K562 (cell line): ENCODE results near the gene TNF. TPM values are rescaled to one million over a fixed set of nuclear protein-coding genes. Genes with fewer than 3 reads are reported as not detected.

ENCODE experiments used
- ATAC-seq: fragments of 200-7000 bp; cut with Tn5 transposase; 3 replicates; pipeline ENCODE4 v1.9.1; 2020; ENCODE audit warnings: moderate library complexity
- BruUV-seq: library from RNA; stranded (reverse); fragments of 400-500 nt; replicated peaks from 2 replicates; lab custom pipeline; 2021; lab: Mats Ljungman, UMichigan
- CTCF ChIA-PET: fragments of 300-600 bp; formaldehyde crosslinking; extraction: SDS; loops from one replicate; lab custom pipeline; 2021; ENCODE audit warnings: low intra/inter-chr PET ratio; lab: Yijun Ruan, JAX
- POLR2A ChIA-PET: fragments of 300-600, 350-650 bp; sonication (Branson Sonifier 250); formaldehyde crosslinking; extraction: SDS; loops from one replicate; lab custom pipeline; 2021; ENCODE audit warnings: antibody characterized with exemption, inconsistent platforms; lab: Yijun Ruan, JAX
- DNase-seq, 4 experiments: peaks; one replicate each; pipeline versions ENCODE4 v3.0.0 to v3.0.0-alpha.2; 2011 to 2018; ENCODE audit warnings: low spot score in 3 of 4, mixed read lengths in 3 of 4; ENCODE audit errors: extremely low read depth in 1 of 4
- FAIRE-seq: peaks from 2 replicates; lab custom pipeline; 2011; peaks lifted over from hg19 to GRCh38; lab: Jason Lieb, UNC
- H2AFZ ChIP-seq: 2 replicates; pipeline ENCODE4 v1.6.0; 2011; ENCODE audit warnings: low read depth, low read length, control low read depth, inconsistent platforms
- H3K27ac ChIP-seq: fragments of 200-600 bp; 3 replicates; pipeline ENCODE4 v1.8.0; 2011; ENCODE audit warnings: low read depth, mild to moderate bottlenecking, control low read depth, inconsistent platforms, low read length, moderate library complexity, mixed read lengths; ENCODE audit errors: extremely low read depth
- H3K27me3 ChIP-seq, 2 experiments: fragments of 300-600 bp in 1 of 2; 2 replicates in 1 of 2; 3 replicates in 1 of 2; pipeline versions ENCODE4 v1.6.0 to v1.8.0; 2011; ENCODE audit warnings: inconsistent platforms in 2 of 2, low read length in 2 of 2, mild to moderate bottlenecking in 1 of 2, mixed read lengths in 1 of 2, moderate library complexity in 1 of 2; ENCODE audit not compliant: control insufficient read depth in 2 of 2, insufficient read depth in 2 of 2
- H3K36me3 ChIP-seq: fragments of 300-600 bp; 3 replicates; pipeline ENCODE4 v1.8.0; 2011; ENCODE audit warnings: mild to moderate bottlenecking, low read length, inconsistent platforms; ENCODE audit not compliant: control insufficient read depth, insufficient read depth
- H3K4me1 ChIP-seq, 2 experiments: fragments of 200-600 bp in 1 of 2; replicated peaks in 1 of 2; 2 replicates in 1 of 2; 3 replicates in 1 of 2; pipeline versions ENCODE4 v1.5.1 to v1.8.0; 2011; ENCODE audit warnings: inconsistent platforms in 2 of 2, low read length in 2 of 2, mild to moderate bottlenecking in 1 of 2, mixed read lengths in 1 of 2, moderate library complexity in 1 of 2; ENCODE audit not compliant: control insufficient read depth in 2 of 2, insufficient read depth in 2 of 2
- H3K4me2 ChIP-seq: 2 replicates; pipeline ENCODE4 v1.6.1; 2011; ENCODE audit warnings: low read length, control low read depth, inconsistent platforms, mixed read lengths; ENCODE audit not compliant: insufficient read depth
- H3K4me3 ChIP-seq: fragments of 200-600 bp; sonication (generic), shearing (Covaris generic); 2 replicates; pipeline ENCODE4 v1.5.1; 2016; ENCODE audit warnings: control low read depth, inconsistent platforms
- H3K79me2 ChIP-seq: fragments of 200-600 bp; 3 replicates; pipeline ENCODE4 v1.8.0; 2011; ENCODE audit warnings: low read length, inconsistent platforms; ENCODE audit not compliant: control insufficient read depth, insufficient read depth
- H3K9ac ChIP-seq, 2 experiments: 2 replicates each; pipeline versions ENCODE4 v1.6.0 to v1.6.1; 2011; ENCODE audit warnings: low read depth in 2 of 2, low read length in 2 of 2, control low read depth in 1 of 2, inconsistent platforms in 1 of 2, mild to moderate bottlenecking in 1 of 2, mixed read lengths in 1 of 2; ENCODE audit not compliant: insufficient read depth in 1 of 2
- H3K9me1 ChIP-seq: one replicate; pipeline ENCODE4 v1.6.0; 2011; ENCODE audit warnings: inconsistent platforms, mild to moderate bottlenecking, low read length, moderate library complexity; ENCODE audit not compliant: control insufficient read depth, insufficient read depth
- H3K9me3 ChIP-seq: replicated peaks from 2 replicates; pipeline ENCODE4 v1.5.1; 2011; ENCODE audit warnings: low read depth, low read length, inconsistent platforms; ENCODE audit not compliant: control insufficient read depth, insufficient read depth
- H4K20me1 ChIP-seq: replicated peaks from 2 replicates; pipeline ENCODE4 v1.6.1; 2011; ENCODE audit warnings: low read length, inconsistent platforms, mixed read lengths; ENCODE audit not compliant: control insufficient read depth, insufficient read depth
- CTBP1 ChIP-seq: fragments of 450-650 bp; IDR thresholded peaks from 2 replicates; pipeline ENCODE4 v1.6.1; 2016; ENCODE audit warnings: borderline replicate concordance
- NRF1 ChIP-seq, 2 experiments: fragments of 450-650 bp; IDR thresholded peaks in 1 of 2; conservative IDR thresholded peaks in 1 of 2; 2 replicates each; pipeline ENCODE4 v1.6.1; 2014; ENCODE audit warnings: mild to moderate bottlenecking in 2 of 2
- RAD21 ChIP-seq, 2 experiments: fragments of 250-450 bp in 1 of 2; fragments of 450-650 bp in 1 of 2; sonication (Bioruptor Pico) in 1 of 2; formaldehyde crosslinking in 1 of 2; IDR thresholded peaks in 1 of 2; conservative IDR thresholded peaks in 1 of 2; 2 replicates each; pipeline versions ENCODE4 v1.4.0 to v1.8.0; 2020 to 2022; ENCODE audit warnings: mild to moderate bottlenecking in 2 of 2, moderate library complexity in 1 of 2
- SP2 ChIP-seq: IDR thresholded peaks from 2 replicates; pipeline ENCODE4 v1.6.1; 2011; ENCODE audit warnings: mild to moderate bottlenecking, low read depth, low read length, moderate library complexity; ENCODE audit not compliant: poor library complexity, severe bottlenecking; ENCODE audit errors: extremely low read depth
- XRCC5 ChIP-seq: fragments of 200-400 bp; formaldehyde crosslinking; IDR thresholded peaks from 2 replicates; pipeline ENCODE4 v1.6.1; 2017; ENCODE audit warnings: low read depth, mild to moderate bottlenecking, low read length
- ZEB2 ChIP-seq: fragments of 450-650 bp; IDR thresholded peaks from 2 replicates; pipeline ENCODE4 v1.6.1; 2016
- WGBS: fragments of 100-300 bp; shearing (Covaris generic); methylation state at CpG from one replicate; pipeline ENCODE4 v1.1.6; 2016; ENCODE audit warnings: low coverage, mixed read lengths; ENCODE audit not compliant: insufficient coverage; ENCODE audit errors: missing lambda C conversion rate; 5-methylcytosine and 5-hydroxymethylcytosine counted together
- in situ Hi-C: fragments of 300-500 bp; cut with MboI; formaldehyde crosslinking; loops from 4 replicates; pipeline ENCODE4 v1.15.0; 2018; ENCODE audit warnings: inconsistent platforms, mixed read lengths
- intact Hi-C: fragments of 100-400 bp; cut with micrococcal nuclease; formaldehyde crosslinking; loops from 2 replicates; pipeline ENCODE4 v1.14.2; 2022
- polyA plus RNA-seq, 8 experiments: library from polyadenylated mRNA; depleted of rRNA in 4 of 8; stranded (reverse) in 5 of 8; unstranded in 3 of 8; fragments of >200 nt; fragmentation: Nextera tagmentation in 2 of 8; fragmentation: Illumina TruSeq in 1 of 8; extraction: Ambion mirVana in 2 of 8; extraction: Trizol in 1 of 8; gene quantifications; 2 replicates each; pipeline versions ENCODE4 v1.2.1 to v1.2.3, GENCODE V29; 2011 to 2014; ENCODE audit warnings: inconsistent platforms in 1 of 8, missing spikeins in 1 of 8
- total RNA-seq, 7 experiments: library from RNA; depleted of rRNA in 6 of 7; stranded (reverse); fragments of >200 nt in 6 of 7; fragmentation: Illumina TruSeq in 2 of 7; extraction: Trizol in 2 of 7; gene quantifications; 2 replicates each; pipeline versions ENCODE4 v1.2.1 to v1.2.3, GENCODE V29; 2011 to 2021; ENCODE audit warnings: low replicate concordance in 1 of 7
- TF ChIP-seq, protein P1 (sequence below), 3 experiments: IDR thresholded peaks in 2 of 3; conservative IDR thresholded peaks in 1 of 3; 2 replicates each; pipeline ENCODE4 v1.5.1; 2011 to 2012; ENCODE audit warnings: low read length in 3 of 3, mild to moderate bottlenecking in 3 of 3, control low read depth in 2 of 3, improper control_type of control experiment in 1 of 3, inconsistent platforms in 1 of 3, low read depth in 1 of 3, mixed read lengths in 1 of 3, moderate library complexity in 1 of 3; ENCODE audit not compliant: insufficient read depth in 2 of 3
- TF ChIP-seq, protein P2 (sequence below): sonication (generic); IDR thresholded peaks from 2 replicates; pipeline ENCODE4 v1.6.1; 2016

TNF gene
- total and polyA plus RNA-seq, 9 of the 15 experiments (the other 6 are each of a cell fraction or from before 2014, with no cell fraction given) = 0.08 to 0.40 TPM; not detected in 7

DNA sequence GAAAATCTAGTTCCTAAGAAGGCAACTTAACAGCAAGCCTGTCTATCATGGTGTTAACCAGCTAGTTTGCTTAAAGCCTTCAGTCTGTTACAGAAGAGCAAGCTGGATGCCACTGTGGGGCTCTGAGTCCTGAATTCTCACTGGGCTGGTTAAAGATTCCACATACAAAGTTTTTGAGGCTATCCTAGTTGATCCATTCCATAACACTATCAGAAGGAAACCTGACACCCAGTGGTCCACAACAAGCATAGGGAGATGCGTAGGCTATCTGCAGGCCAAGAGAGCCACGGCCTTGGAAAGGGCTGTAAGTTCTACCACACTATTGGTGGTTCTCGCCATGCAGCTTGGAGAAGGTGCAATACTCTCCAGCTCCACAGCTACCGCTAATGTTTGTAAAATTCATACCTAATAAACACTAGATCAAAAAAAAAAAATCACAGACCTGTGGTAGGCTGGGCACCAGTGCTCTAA lies 47.0 kb upstream of the TNF start:
- intact Hi-C loops (loop anchor here (5.0 kb wide), 1 partner anchor 36 kb away; no protein-coding TSS in a partner anchor), in situ Hi-C loops (loop anchor here (25.0 kb wide), 1 partner anchor 1434 kb away; the partner anchor contains the start of genes BRD2 and HLA-DMA)
- H3K27me3 ChIP-seq = no peaks in the 10 kb centered on the region
- H3K4me1 ChIP-seq = peaks cover 10 to 20% of the 10 kb centered on the region in 2 experiments
- H3K79me2 ChIP-seq = peaks cover 4% of the 10 kb centered on the region; the same call in 2 of the 3 replicates
- H3K36me3 ChIP-seq = peaks cover 39% of the 10 kb centered on the region
- 0 out of 2 replicates have a peak, but pooled peaks cover 16% of the 10 kb centered on the region for H4K20me1 ChIP-seq
- no peak overlapping the region for H3K27ac ChIP-seq
- H3K4me2 ChIP-seq = no peak overlapping the region
- POLR2A ChIA-PET = interaction anchor here (0.7 to 6.3 kb wide), 9 partner anchors 8 to 83 kb away, joined by 3 to 107 read pairs (median 3); partner anchors contain the start of gene DDX39B
- TF ChIP-seq, protein P1, sequence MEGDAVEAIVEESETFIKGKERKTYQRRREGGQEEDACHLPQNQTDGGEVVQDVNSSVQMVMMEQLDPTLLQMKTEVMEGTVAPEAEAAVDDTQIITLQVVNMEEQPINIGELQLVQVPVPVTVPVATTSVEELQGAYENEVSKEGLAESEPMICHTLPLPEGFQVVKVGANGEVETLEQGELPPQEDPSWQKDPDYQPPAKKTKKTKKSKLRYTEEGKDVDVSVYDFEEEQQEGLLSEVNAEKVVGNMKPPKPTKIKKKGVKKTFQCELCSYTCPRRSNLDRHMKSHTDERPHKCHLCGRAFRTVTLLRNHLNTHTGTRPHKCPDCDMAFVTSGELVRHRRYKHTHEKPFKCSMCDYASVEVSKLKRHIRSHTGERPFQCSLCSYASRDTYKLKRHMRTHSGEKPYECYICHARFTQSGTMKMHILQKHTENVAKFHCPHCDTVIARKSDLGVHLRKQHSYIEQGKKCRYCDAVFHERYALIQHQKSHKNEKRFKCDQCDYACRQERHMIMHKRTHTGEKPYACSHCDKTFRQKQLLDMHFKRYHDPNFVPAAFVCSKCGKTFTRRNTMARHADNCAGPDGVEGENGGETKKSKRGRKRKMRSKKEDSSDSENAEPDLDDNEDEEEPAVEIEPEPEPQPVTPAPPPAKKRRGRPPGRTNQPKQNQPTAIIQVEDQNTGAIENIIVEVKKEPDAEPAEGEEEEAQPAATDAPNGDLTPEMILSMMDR (IDR thresholded peaks at IDR 0.05 in 2 of 3, conservative IDR thresholded peaks at IDR 0.05 in 1 of 3; ENCODE audit: insufficient read depth in 2 of 3, low read depth in 1 of 3, low read length in 3 of 3) = peak in 1 of 3 experiments; percentile 24; a peak in 1 of 6 replicates
- TF ChIP-seq XRCC5 (0 out of 2 replicates have a peak, but pooled peaks have one; percentile 57), CTBP1 (peak; percentile 13; the same call in 1 of the 2 replicates), RAD21 (CRISPR knock-in tag; conservative IDR thresholded peaks at IDR 0.05 in 1 of 2, IDR thresholded peaks at IDR 0.05 in 1 of 2) (0 out of 4 replicates have a peak, but pooled peaks of 1 of the 2 experiments have one; percentile 7), SP2 (no peak), ZEB2 (no peak), NRF1 (conservative IDR thresholded peaks at IDR 0.05 in 1 of 2, IDR thresholded peaks at IDR 0.05 in 1 of 2) (peak; percentile 46 to 65)
- TF ChIP-seq, protein P2, sequence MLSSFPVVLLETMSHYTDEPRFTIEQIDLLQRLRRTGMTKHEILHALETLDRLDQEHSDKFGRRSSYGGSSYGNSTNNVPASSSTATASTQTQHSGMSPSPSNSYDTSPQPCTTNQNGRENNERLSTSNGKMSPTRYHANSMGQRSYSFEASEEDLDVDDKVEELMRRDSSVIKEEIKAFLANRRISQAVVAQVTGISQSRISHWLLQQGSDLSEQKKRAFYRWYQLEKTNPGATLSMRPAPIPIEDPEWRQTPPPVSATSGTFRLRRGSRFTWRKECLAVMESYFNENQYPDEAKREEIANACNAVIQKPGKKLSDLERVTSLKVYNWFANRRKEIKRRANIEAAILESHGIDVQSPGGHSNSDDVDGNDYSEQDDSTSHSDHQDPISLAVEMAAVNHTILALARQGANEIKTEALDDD = peak; percentile 73
- TF ChIP-seq, all 486 proteins: peak for 6
- CTCF ChIA-PET = no interaction called here
- no TSS peak for BruUV-seq
- Histone ChIP-seq H3K9me3 (no peaks in the 10 kb centered on the region), H2AFZ (no peak overlapping the region), H3K9me1 (no peaks in the 10 kb centered on the region), H3K4me3 (no peak overlapping the region), H3K9ac (no peak overlapping the region)
- 32% methylated on average over 4 of the region's 4 CpGs for WGBS
- FAIRE-seq (peak; percentile 71), DNase-seq (peak in 1 of 4 experiments; percentile 47), ATAC-seq (peak; percentile 53)
